CD4-positive, CD25-positive, alpha-beta regulatory T cell (primary cell): ENCODE data around the gene CCL20. TPM values are rescaled to one million over a fixed set of nuclear protein-coding genes. Genes with fewer than 3 reads are reported as not detected.

Source experiments
- ATAC-seq, 2 donors: fragments of 150-1000 bp; cut with Tn5 transposase; one replicate each; pipeline ENCODE4 v1.10.0; 2021; ENCODE audit warnings: low read depth in 2 of 2, moderate number of reproducible peaks in 2 of 2, moderate library complexity in 1 of 2
- DNase-seq, 3 donors: peaks; one replicate each; pipeline versions ENCODE4 v3.0.0 to v3.0.0-alpha.2; 2012 to 2022; ENCODE audit warnings: mixed read lengths in 1 of 3
- H3K27ac ChIP-seq: one replicate; pipeline ENCODE4 v1.7.0; 2013; ENCODE audit warnings: mild to moderate bottlenecking, low read length; ENCODE audit not compliant: insufficient read depth, poor library complexity, severe bottlenecking
- H3K27me3 ChIP-seq: one replicate; pipeline ENCODE4 v1.7.0; 2013; ENCODE audit warnings: low read length; ENCODE audit not compliant: control insufficient read depth, insufficient read depth
- H3K36me3 ChIP-seq: one replicate; pipeline ENCODE4 v1.7.0; 2013; ENCODE audit warnings: mild to moderate bottlenecking, low read length, moderate library complexity; ENCODE audit not compliant: control insufficient read depth, insufficient read depth
- H3K4me1 ChIP-seq: 2 replicates; pipeline ENCODE4 v1.7.0; 2013; ENCODE audit warnings: mild to moderate bottlenecking, low read length; ENCODE audit not compliant: insufficient read depth, control insufficient read depth, poor library complexity, severe bottlenecking
- H3K4me3 ChIP-seq: one replicate; pipeline ENCODE4 v1.7.0; 2013; ENCODE audit warnings: low read depth, mild to moderate bottlenecking, low read length, moderate library complexity
- H3K9me3 ChIP-seq, 2 experiments: 1 replicate in 1 of 2; 2 replicates in 1 of 2; pipeline ENCODE4 v1.7.0; 2013; ENCODE audit warnings: low read length in 2 of 2, mild to moderate bottlenecking in 1 of 2, moderate library complexity in 1 of 2; ENCODE audit not compliant: control insufficient read depth in 2 of 2
- H3K27ac Mint-ChIP-seq, 3 donors: one replicate each; pipeline ENCODE4 v1.8.0; 2020 to 2022; ENCODE audit warnings: mild to moderate bottlenecking in 3 of 3, mixed read lengths in 3 of 3, moderate library complexity in 2 of 3
- H3K27me3 Mint-ChIP-seq: one replicate; pipeline ENCODE4 v1.8.0; 2022; ENCODE audit warnings: mild to moderate bottlenecking, mixed read lengths
- H3K36me3 Mint-ChIP-seq: one replicate; pipeline ENCODE4 v1.8.0; 2020; ENCODE audit warnings: mixed read lengths
- H3K4me1 Mint-ChIP-seq, 4 donors: one replicate each; pipeline ENCODE4 v1.8.0; 2020 to 2022; ENCODE audit warnings: mixed read lengths in 4 of 4, mild to moderate bottlenecking in 1 of 4
- H3K4me3 Mint-ChIP-seq, 4 donors: one replicate each; pipeline ENCODE4 v1.8.0; 2020 to 2022; ENCODE audit warnings: mild to moderate bottlenecking in 4 of 4, mixed read lengths in 4 of 4, moderate library complexity in 3 of 4
- H3K9me3 Mint-ChIP-seq, 7 donors: one replicate each; pipeline ENCODE4 v1.8.0; 2020 to 2022; ENCODE audit warnings: mixed read lengths in 7 of 7, mild to moderate bottlenecking in 3 of 7, moderate library complexity in 2 of 7
- polyA plus RNA-seq, 4 donors: library from polyadenylated mRNA; unstranded; fragments of 300-500 nt; fragmentation: Illumina TruSeq; gene quantifications; one replicate each; pipeline ENCODE4 v1.2.3, GENCODE V29; 2021
- total RNA-seq: library from RNA; stranded (reverse); gene quantifications from one replicate; pipeline ENCODE4 v1.2.3, GENCODE V29; 2022

Gene CCL20
- total and polyA plus RNA-seq, 5 donors from 2014 or later: 0.94 to 3.7 (median 2.2) TPM

GRCh38 chr2:227860221-227860641 is 46.6 kb downstream of the CCL20 start:
- Histone ChIP-seq H3K36me3 (no peaks in the 10 kb centered on the region), H3K9me3 (no peaks in the 10 kb centered on the region), H3K4me3 (no peak overlapping the region), H3K27me3 (no peaks in the 10 kb centered on the region), H3K4me1 (no peaks in the 10 kb centered on the region), H3K27ac (no peak overlapping the region)
- no peak overlapping the region for H3K4me3 Mint-ChIP-seq
- peaks cover 0 to 1% (median 0%) of the 10 kb centered on the region in 7 donors for H3K9me3 Mint-ChIP-seq
- H3K36me3 Mint-ChIP-seq: no peaks in the 10 kb centered on the region
- no peak for DNase-seq
- peak overlapping the region in 1 of 3 donors; percentile 72 for H3K27ac Mint-ChIP-seq
- no peak for ATAC-seq
- peaks cover 0 to 7% (median 2%) of the 10 kb centered on the region in 4 donors for H3K4me1 Mint-ChIP-seq
- no peaks in the 10 kb centered on the region for H3K27me3 Mint-ChIP-seq

- H3K9me3 ChIP-seq: no peaks in the 10 kb centered on the region
- Mint-ChIP-seq H3K27me3 (peaks cover 1% of the 10 kb centered on the region), H3K27ac (no peak overlapping the region), H3K36me3 (no peaks in the 10 kb centered on the region), H3K9me3 (peaks cover 0 to 1% (median 0%) of the 10 kb centered on the region in 7 donors), H3K4me1 (peaks cover 0 to 7% (median 2%) of the 10 kb centered on the region in 4 donors), H3K4me3 (no peak overlapping the region)
- H3K36me3 ChIP-seq: no peaks in the 10 kb centered on the region
- no peak overlapping the region for H3K27ac ChIP-seq
- DNase-seq (no peak), ATAC-seq (no peak)
- no peaks in the 10 kb centered on the region for H3K4me1 ChIP-seq
- no peaks in the 10 kb centered on the region for H3K27me3 ChIP-seq
- no peak overlapping the region for H3K4me3 ChIP-seq
Measured at GRCh38 chr2:227861011-227861410, 47.4 kb downstream of the CCL20 start.

- H3K27ac Mint-ChIP-seq: no peak overlapping the region
- H3K27me3 Mint-ChIP-seq: peaks cover 4% of the 10 kb centered on the region
- Histone ChIP-seq H3K4me1 (no peaks in the 10 kb centered on the region), H3K27ac (no peak overlapping the region), H3K27me3 (no peaks in the 10 kb centered on the region), H3K4me3 (no peak overlapping the region), H3K36me3 (no peaks in the 10 kb centered on the region), H3K9me3 (no peaks in the 10 kb centered on the region)
- H3K9me3 Mint-ChIP-seq: peaks cover 0 to 1% (median 0%) of the 10 kb centered on the region in 7 donors
- peaks cover 0 to 7% (median 2%) of the 10 kb centered on the region in 4 donors for H3K4me1 Mint-ChIP-seq
- H3K4me3 Mint-ChIP-seq: no peak overlapping the region
- no peaks in the 10 kb centered on the region for H3K36me3 Mint-ChIP-seq
- DNase-seq: peak; percentile 14 to 63 (median 29)
- ATAC-seq: no peak
Measured at GRCh38 chr2:227862227-227862740, 48.6 kb downstream of the CCL20 start.

- H3K27me3 Mint-ChIP-seq: peaks cover 4% of the 10 kb centered on the region
- H3K4me1 ChIP-seq: no peaks in the 10 kb centered on the region
- no peak overlapping the region for H3K27ac Mint-ChIP-seq
- H3K4me1 Mint-ChIP-seq: peaks cover 0 to 7% (median 2%) of the 10 kb centered on the region in 4 donors
- H3K4me3 ChIP-seq: no peak overlapping the region
- H3K4me3 Mint-ChIP-seq: no peak overlapping the region
- no peaks in the 10 kb centered on the region for H3K36me3 Mint-ChIP-seq
- H3K27ac ChIP-seq: no peak overlapping the region
- no peak for DNase-seq
- no peaks in the 10 kb centered on the region for H3K27me3 ChIP-seq
- peaks cover 0 to 1% (median 0%) of the 10 kb centered on the region in 7 donors for H3K9me3 Mint-ChIP-seq
- no peak for ATAC-seq
- no peaks in the 10 kb centered on the region for H3K9me3 ChIP-seq
- H3K36me3 ChIP-seq: no peaks in the 10 kb centered on the region
Measured at GRCh38 chr2:227862741-227863588, 49.3 kb downstream of the CCL20 start.

GRCh38 chr2:227864161-227864756 is 50.6 kb downstream of the CCL20 start:
- H3K4me3 ChIP-seq: no peak overlapping the region
- no peaks in the 10 kb centered on the region for H3K36me3 ChIP-seq
- no peaks in the 10 kb centered on the region for H3K4me1 ChIP-seq
- peaks cover 4% of the 10 kb centered on the region for H3K27me3 Mint-ChIP-seq
- no peak for ATAC-seq
- no peak overlapping the region for H3K4me3 Mint-ChIP-seq
- H3K36me3 Mint-ChIP-seq: no peaks in the 10 kb centered on the region
- no peaks in the 10 kb centered on the region for H3K9me3 ChIP-seq
- peaks cover 0 to 7% (median 2%) of the 10 kb centered on the region in 4 donors for H3K4me1 Mint-ChIP-seq
- H3K27me3 ChIP-seq: no peaks in the 10 kb centered on the region
- H3K27ac ChIP-seq: no peak overlapping the region
- DNase-seq: no peak
- no peak overlapping the region for H3K27ac Mint-ChIP-seq
- H3K9me3 Mint-ChIP-seq: peaks cover 0 to 1% (median 0%) of the 10 kb centered on the region in 7 donors

- H3K4me3 ChIP-seq: no peak overlapping the region
- ATAC-seq: no peak
- no peaks in the 10 kb centered on the region for H3K4me1 ChIP-seq
- Mint-ChIP-seq H3K4me3 (no peak overlapping the region), H3K4me1 (peaks cover 0 to 13% (median 2%) of the 10 kb centered on the region in 4 donors), H3K27ac (no peak overlapping the region), H3K36me3 (no peaks in the 10 kb centered on the region), H3K9me3 (peaks cover 0 to 1% (median 0%) of the 10 kb centered on the region in 7 donors), H3K27me3 (peaks cover 11% of the 10 kb centered on the region)
- no peaks in the 10 kb centered on the region for H3K27me3 ChIP-seq
- H3K27ac ChIP-seq: no peak overlapping the region
- H3K9me3 ChIP-seq: no peaks in the 10 kb centered on the region
- no peak for DNase-seq
- H3K36me3 ChIP-seq: no peaks in the 10 kb centered on the region
Measured at GRCh38 chr2:227865291-227865690, 51.6 kb downstream of the CCL20 start.
